ENCODE data around the gene CTNS. TPM values are rescaled to one million over a fixed set of nuclear protein-coding genes. Genes with fewer than 3 reads are reported as not detected.

Gene CTNS
- total and polyA plus RNA-seq, 5 donors from 2014 or later = 10.0 to 11.5 (median 10.3) TPM

Other genes starting within 250 kb of the CTNS start
- gene OR1E1, start 238.3 kb upstream of the CTNS start, total RNA-seq = not detected
- gene OR1E1, start 238.3 kb upstream of the CTNS start, polyA plus RNA-seq = not detected
- not detected for gene OR3A3, start 225.4 kb upstream of the CTNS start, total RNA-seq
- gene OR3A3, start 225.4 kb upstream of the CTNS start, polyA plus RNA-seq = not detected
- gene OR1E2, start 202.9 kb upstream of the CTNS start, total RNA-seq = not detected
- not detected for gene OR1E2, start 202.9 kb upstream of the CTNS start, polyA plus RNA-seq
- not detected for gene SPATA22, start 164.9 kb upstream of the CTNS start, total RNA-seq
- gene SPATA22, start 164.9 kb upstream of the CTNS start, polyA plus RNA-seq = under 1 TPM in 1 of 4 donors, not detected in 3; 0.23 TPM
- gene ASPA, start 160.8 kb upstream of the CTNS start, total RNA-seq = not detected
- not detected for gene ASPA, start 160.8 kb upstream of the CTNS start, polyA plus RNA-seq
- 0.25 TPM for gene TRPV3, start 78.9 kb upstream of the CTNS start, total RNA-seq
- under 1 TPM in 1 of 4 donors, not detected in 3; 0.06 TPM for gene TRPV3, start 78.9 kb upstream of the CTNS start, polyA plus RNA-seq
- gene TRPV1, start 27.3 kb upstream of the CTNS start, total RNA-seq = 3.4 TPM
- gene TRPV1, start 27.3 kb upstream of the CTNS start, polyA plus RNA-seq = 1 to 10 TPM in 1 of 4 donors, under 1 TPM in 2, not detected in 1; 0.25 to 1.3 (median 0.70) TPM
- gene SHPK, start 510 bp upstream of the CTNS start, total RNA-seq = 7.5 TPM
- gene SHPK, start 510 bp upstream of the CTNS start, polyA plus RNA-seq = 1 to 10 TPM; 6.1 to 8.5 (median 6.8) TPM
- gene TAX1BP3, start 31.8 kb downstream of the CTNS start, total RNA-seq = 14.9 TPM
- 10 to 100 TPM; 33.2 to 43.6 (median 35.7) TPM for gene TAX1BP3, start 31.8 kb downstream of the CTNS start, polyA plus RNA-seq
- 27.2 TPM for gene EMC6, start 32.1 kb downstream of the CTNS start, total RNA-seq
- 100 to 1,000 TPM; 112 to 125 (median 117) TPM for gene EMC6, start 32.1 kb downstream of the CTNS start, polyA plus RNA-seq
- 16.7 TPM for gene P2RX5, start 59.4 kb downstream of the CTNS start, total RNA-seq
- gene P2RX5, start 59.4 kb downstream of the CTNS start, polyA plus RNA-seq = 10 to 100 TPM; 11.8 to 21.0 (median 14.5) TPM
- 0.27 TPM for gene HASPIN, start 87.1 kb downstream of the CTNS start, total RNA-seq
- gene HASPIN, start 87.1 kb downstream of the CTNS start, polyA plus RNA-seq = under 1 TPM; 0.07 to 0.53 (median 0.34) TPM
- gene ITGAE, start 164.4 kb downstream of the CTNS start, total RNA-seq = 14.2 TPM
- 10 to 100 TPM; 32.5 to 46.4 (median 38.9) TPM for gene ITGAE, start 164.4 kb downstream of the CTNS start, polyA plus RNA-seq
- 46.0 TPM for gene NCBP3, start 209.5 kb downstream of the CTNS start, total RNA-seq
- gene NCBP3, start 209.5 kb downstream of the CTNS start, polyA plus RNA-seq = 10 to 100 TPM; 10.5 to 15.7 (median 12.2) TPM